Left lobe of liver (tissue), 2 donors: ENCODE measurements around the gene SLC45A1. TPM values are rescaled to one million over a fixed set of nuclear protein-coding genes. Genes with fewer than 3 reads are reported as not detected.
"Not testable (repeated sequence)": the region's sequence is repeated elsewhere in the genome, so short reads cannot be mapped to it uniquely, and the experiment has no call there.

ENCODE experiments used
- ATAC-seq: fragments of 200-7000 bp; cut with Tn5 transposase; one replicate; pipeline ENCODE4 v1.9.1; 2020; ENCODE audit warnings: mild to moderate bottlenecking, moderate library complexity
- DNase-seq: peaks from one replicate; pipeline ENCODE4 v3.0.0-alpha.2; 2020; ENCODE audit warnings: low spot score
- total RNA-seq: library from RNA; stranded (reverse); gene quantifications from one replicate; pipeline ENCODE4 v1.2.1, GENCODE V29; 2021
- donor health status: DM: no; HTN: no; CAD: no; lungs with moderate emphysema.
- donor health status: DM: no; HTN: yes; CAD: no.

Gene SLC45A1
- total RNA-seq, 1 donor from 2014 or later: 0.20 TPM

DNA sequence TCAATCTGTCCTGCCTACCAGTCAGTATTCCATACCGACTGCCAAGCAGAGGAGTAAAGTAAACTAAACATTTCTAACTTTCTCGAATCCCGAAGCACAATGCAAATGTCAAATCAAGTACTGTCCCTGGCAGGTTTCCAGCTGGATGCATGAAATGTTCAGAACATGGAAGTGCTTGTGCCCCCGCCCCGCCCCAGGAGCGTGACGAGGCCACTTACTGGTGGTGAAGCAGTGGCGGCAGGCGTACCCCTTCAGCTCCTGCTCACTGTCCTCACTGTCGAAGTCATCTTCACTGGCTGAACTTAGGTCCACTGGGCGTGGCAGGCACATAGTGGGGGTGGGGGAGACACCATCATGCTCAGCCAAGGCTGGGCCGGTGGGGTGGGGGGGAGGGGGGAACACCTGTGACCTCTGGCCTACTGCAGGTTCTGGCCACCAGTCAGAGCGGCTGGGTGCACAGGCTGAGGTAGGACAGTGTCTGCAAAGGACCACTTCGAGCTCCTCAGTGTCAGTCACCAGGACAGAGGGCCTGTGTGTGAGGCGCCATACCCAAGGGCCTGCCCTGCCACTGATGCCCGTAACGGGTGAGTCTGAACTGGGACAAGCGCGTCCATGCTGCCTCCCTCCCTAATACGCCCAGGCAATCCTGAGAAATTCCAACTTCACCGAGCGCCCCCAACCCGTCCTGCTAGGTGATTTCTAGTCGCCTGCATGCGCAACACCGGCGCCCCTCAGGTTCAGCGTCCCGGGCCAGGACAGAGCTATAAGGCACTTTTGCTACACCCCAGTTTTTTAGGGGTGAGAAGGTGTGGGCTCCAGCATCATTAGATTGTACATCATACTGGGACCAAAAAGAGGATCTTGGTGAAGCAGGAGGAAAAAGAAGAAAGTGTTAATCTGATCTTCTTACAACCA lies 46.9 kb downstream of the SLC45A1 start:
- peak; percentile 3 for ATAC-seq
- no peak for DNase-seq

- DNase-seq (no peak), ATAC-seq (no peak)
Measured at GRCh38 chr1:8365661-8366362, 47.9 kb downstream of the SLC45A1 start.

DNA sequence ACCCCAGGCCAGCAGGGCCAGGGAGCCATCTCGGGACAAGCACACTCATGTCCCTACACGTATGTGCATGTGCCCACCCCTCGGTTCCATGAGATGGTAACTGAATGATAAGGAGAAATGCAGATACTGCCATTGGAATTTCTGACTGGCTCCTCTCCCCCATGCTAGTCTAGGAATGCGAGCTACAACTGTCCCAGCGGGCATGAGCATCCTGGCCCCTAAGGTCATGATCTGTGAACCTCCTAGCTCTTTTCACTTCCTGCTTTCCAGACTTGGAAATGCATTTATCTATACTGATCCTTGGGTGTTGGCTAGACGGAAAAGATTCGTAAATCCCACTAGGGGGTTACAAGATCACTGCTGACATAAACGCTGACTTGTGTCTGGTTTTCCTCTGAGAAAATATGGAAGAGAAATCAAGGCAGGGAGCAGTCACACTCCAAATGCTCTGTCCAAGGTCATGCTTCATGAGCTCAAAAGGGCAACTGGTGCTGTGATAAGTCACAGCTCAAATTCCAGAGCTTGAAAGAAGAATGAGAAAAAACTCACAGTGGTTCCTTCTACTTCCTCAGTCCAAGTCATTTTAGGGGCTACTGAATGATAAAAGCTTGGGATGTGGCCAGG lies 49.8 kb downstream of the SLC45A1 start:
- no peak for DNase-seq
- no peak for ATAC-seq

- no peak for DNase-seq
Measured at GRCh38 chr1:8368956-8369639, 51.2 kb downstream of the SLC45A1 start.

GRCh38 chr1:8370046-8370881 lies 52.4 kb downstream of the SLC45A1 start:
- DNase-seq: no peak
- ATAC-seq: peak; percentile 58

More at GRCh38 chr1:8368956-8369639, 51.2 kb downstream of the SLC45A1 start:
- ATAC-seq: no peak

DNA sequence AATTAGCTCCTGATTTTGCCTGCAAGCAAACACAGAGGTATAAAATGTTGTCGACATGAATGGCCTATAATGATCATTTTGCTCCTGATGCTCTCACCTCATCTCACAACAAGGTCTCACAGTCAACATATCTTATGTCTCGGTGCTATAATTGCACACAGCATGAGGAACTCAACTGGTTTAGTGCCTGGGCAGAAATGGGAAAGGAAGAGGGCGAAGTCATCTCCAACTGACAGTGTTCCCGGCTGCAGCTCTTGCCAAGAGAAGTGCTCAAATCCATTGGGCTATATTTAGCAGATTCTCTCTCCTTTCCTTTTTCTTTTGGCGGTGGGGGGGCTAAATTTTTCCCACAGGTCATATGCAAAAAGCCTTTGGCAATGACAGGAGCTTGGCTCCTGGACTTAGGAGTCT lies 53.0 kb downstream of the SLC45A1 start:
- peak; percentile 47 for DNase-seq
- peak; percentile 47 for ATAC-seq

DNA sequence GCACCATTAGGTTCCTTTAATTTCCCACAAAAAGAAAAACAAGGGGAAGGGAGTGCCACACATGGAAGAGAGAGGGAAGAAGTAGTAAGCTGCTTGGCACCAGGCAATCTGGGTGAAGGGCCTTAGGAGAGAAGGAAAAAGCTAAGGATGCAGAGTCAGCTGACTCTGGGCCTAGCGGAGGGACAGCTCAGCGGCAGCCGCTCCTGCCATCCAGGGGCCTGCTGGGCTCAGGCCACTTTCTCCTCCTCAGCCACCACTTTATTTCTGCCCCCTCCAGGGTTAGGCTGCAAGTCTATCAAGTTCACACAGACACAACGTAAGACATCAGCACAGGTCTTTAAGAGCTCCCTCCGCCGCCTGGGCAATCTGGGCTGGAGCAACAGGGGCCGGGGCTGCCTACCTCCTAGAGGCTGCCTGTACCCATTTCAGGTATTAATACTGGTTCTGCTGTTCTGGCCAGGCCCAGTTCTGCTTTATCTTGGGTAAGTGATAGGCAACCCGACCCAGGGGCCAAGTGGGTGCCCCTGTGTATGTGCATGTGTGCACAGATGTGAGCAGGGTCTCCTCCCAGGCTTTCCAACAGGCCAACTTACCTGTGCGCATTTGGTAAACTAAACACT lies 53.6 kb downstream of the SLC45A1 start:
- DNase-seq: no peak
- peak; percentile 4 for ATAC-seq

- no peak for DNase-seq
- ATAC-seq: no peak
Measured at GRCh38 chr1:8373125-8373524, 55.2 kb downstream of the SLC45A1 start.

- peak; percentile 71 for ATAC-seq
- peak; percentile 65 for DNase-seq
Measured at GRCh38 chr1:8373581-8374241, 55.8 kb downstream of the SLC45A1 start.

DNA sequence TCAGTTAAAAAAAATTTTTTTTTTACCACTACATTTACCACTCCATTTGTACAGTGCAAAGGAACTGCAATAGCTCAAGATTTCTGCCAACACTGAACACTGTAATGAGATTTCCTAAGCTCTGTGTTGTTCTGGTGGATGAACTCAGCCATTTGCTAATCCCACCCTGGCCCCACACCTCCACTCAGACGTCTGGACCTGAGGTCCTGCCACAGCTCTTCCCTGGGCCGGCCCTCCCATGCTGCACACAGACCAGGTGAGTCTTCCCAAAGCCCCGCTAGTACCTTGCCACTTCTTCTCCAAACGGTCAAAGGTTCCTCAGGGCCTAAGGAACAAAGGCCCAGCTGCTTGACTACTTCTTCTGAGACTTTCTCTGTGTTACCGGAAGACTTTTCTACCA lies 56.4 kb downstream of the SLC45A1 start:
- DNase-seq (no peak), ATAC-seq (no peak)

- DNase-seq (peak; percentile 45), ATAC-seq (peak; percentile 48)
Measured at GRCh38 chr1:8374812-8375211, 56.9 kb downstream of the SLC45A1 start.

DNA sequence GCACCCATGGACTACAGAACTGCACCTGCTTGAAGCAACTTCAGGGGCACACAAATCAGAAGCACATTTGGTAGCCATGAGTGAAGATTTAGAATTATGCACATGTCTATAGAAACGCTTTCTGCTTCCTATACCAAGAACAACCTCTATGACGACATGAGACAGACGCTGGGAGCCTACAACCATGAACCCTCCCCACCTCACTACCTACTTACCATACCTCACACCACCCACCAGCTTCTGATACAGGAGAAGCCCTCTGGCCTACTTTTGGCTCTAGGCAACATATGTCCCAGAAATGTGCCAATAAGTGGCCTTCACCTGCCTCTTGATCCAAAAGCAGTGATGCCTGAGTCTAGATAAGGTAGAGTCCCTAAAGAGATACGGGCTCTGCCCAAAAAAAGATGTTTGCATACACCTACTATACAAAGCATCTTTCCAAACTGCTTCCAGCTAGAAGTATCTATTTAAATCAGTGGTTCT lies 58.5 kb downstream of the SLC45A1 start:
- no peak for ATAC-seq
- no peak for DNase-seq

GRCh38 chr1:8377271-8377981 lies 59.5 kb downstream of the SLC45A1 start:
- no peak for DNase-seq
- no peak for ATAC-seq

- DNase-seq (no peak), ATAC-seq (no peak)
Measured at GRCh38 chr1:8378178-8378577, 60.3 kb downstream of the SLC45A1 start.

- DNase-seq (no peak), ATAC-seq (no peak)
Measured at GRCh38 chr1:8378981-8379470, 61.1 kb downstream of the SLC45A1 start.

DNA sequence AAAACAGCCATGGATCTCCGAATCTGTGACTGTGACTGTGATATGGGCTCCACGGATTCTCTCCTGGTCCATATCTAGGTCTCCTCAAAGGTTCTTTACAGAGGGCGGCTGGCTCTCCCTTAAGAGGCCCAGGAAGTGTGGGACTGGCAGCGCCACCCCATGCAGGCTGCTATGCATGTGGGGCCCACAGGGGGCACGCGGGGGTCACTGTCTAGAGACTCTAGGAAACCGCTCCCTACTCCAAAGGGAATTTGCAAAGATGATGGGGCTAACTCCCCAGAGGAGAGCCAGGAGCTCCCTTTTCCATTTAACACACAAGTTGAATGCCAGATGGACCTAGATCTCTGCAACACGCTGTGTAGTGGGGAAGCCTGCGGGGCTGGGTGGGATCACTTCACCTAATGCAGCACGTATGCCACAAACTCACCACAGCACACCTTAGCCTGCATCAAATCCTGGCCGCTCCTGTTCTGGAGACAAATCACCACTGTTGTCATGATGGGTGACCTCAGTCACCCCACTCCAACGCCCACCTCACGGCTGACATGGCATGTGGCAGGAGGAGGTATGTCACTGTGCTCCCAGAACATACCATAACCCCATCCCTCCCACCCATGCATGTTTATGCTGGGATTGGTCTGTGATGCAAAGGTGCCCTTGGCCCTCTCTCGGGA lies 61.7 kb downstream of the SLC45A1 start:
- DNase-seq: no peak
- no peak for ATAC-seq

DNA sequence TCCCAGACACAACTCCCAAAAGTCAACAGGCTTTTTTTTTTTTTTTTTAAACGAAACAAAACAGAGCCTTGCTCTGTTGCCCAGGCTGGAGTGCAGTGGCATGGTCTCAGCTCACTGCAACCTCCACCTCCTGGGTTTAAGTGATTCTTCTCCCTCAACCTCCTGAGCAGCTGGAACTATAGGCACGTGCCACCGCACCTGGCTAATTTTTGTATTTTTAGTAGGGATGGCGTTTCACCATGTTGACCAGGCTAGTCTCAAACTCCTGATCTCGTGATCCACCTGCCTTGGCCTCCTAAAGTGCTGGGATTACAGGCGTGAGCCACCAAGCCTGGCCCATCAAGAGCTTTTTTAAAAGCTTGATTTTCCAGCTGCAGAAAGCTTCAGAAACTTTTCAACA lies 62.4 kb downstream of the SLC45A1 start:
- ATAC-seq, DNase-seq: not testable (repeated sequence)
